ENCODE results near the gene CPNE4.

- TF ChIP-seq CTCF (IDR thresholded peaks at IDR 0.05) (peak in 3 of 7 experiments; percentile 7 to 40 (median 21)), POLR2AphosphoS5 (IDR thresholded peaks at IDR 0.05) (no peak), POLR2A (IDR thresholded peaks at IDR 0.05) (no peak), EP300 (IDR thresholded peaks at IDR 0.05) (no peak)
These were observed at the start of gene CPNE4 for GRCh38 chr3:132034486-132035464.

Data from stomach (tissue), 4 donors.